Calu3 (cell line): ENCODE measurements around the gene EBF4. TPM values are rescaled to one million over a fixed set of nuclear protein-coding genes. Genes with fewer than 3 reads are reported as not detected.

ENCODE experiments used
- BruUV-seq: library from RNA; stranded (reverse); fragments of 400-500 nt; replicated peaks from 2 replicates; lab custom pipeline; 2021; lab: Mats Ljungman, UMichigan
- CTCF ChIA-PET: fragments of 300-600 bp; sonication (Branson Sonifier 250); formaldehyde crosslinking; loops from one replicate; lab custom pipeline; 2022; ENCODE audit warnings: antibody characterized with exemption; lab: Charles Lee
- DNase-seq: peaks from one replicate; pipeline ENCODE4 v3.0.0; 2022
- H3K27ac Mint-ChIP-seq: one replicate; pipeline ENCODE4 v1.8.0; 2022; ENCODE audit warnings: mixed read lengths; ENCODE audit not compliant: unreplicated experiment
- H3K27me3 Mint-ChIP-seq: one replicate; pipeline ENCODE4 v1.8.0; 2022; ENCODE audit warnings: mixed read lengths; ENCODE audit not compliant: unreplicated experiment
- H3K36me3 Mint-ChIP-seq: one replicate; pipeline ENCODE4 v1.8.0; 2022; ENCODE audit warnings: mild to moderate bottlenecking, moderate library complexity, mixed read lengths; ENCODE audit not compliant: insufficient read depth, unreplicated experiment
- H3K4me1 Mint-ChIP-seq: one replicate; pipeline ENCODE4 v1.8.0; 2022; ENCODE audit warnings: mild to moderate bottlenecking, low read depth, mixed read lengths; ENCODE audit not compliant: unreplicated experiment
- H3K4me3 Mint-ChIP-seq: one replicate; pipeline ENCODE4 v1.8.0; 2022; ENCODE audit warnings: mild to moderate bottlenecking, low read depth, moderate library complexity, mixed read lengths; ENCODE audit not compliant: unreplicated experiment
- H3K9me3 Mint-ChIP-seq: one replicate; pipeline ENCODE4 v1.8.0; 2022; ENCODE audit warnings: low read depth, mixed read lengths; ENCODE audit not compliant: unreplicated experiment
- CTCF ChIP-seq: fragments of 200-600 bp; IDR thresholded peaks from one replicate; pipeline ENCODE4 v1.8.0; 2022; ENCODE audit warnings: antibody characterized with exemption; ENCODE audit not compliant: unreplicated experiment
- intact Hi-C: fragments of 100-400 bp; cut with micrococcal nuclease; formaldehyde crosslinking; loops from one replicate; pipeline ENCODE4 v1.10.0; 2022; ENCODE audit not compliant: unreplicated experiment
- total RNA-seq: library from RNA; stranded (reverse); gene quantifications from 2 replicates; pipeline ENCODE4 v1.2.3, GENCODE V29; 2022

Gene EBF4
- total RNA-seq, 1 experiment from 2014 or later = 4.3 TPM

DNA sequence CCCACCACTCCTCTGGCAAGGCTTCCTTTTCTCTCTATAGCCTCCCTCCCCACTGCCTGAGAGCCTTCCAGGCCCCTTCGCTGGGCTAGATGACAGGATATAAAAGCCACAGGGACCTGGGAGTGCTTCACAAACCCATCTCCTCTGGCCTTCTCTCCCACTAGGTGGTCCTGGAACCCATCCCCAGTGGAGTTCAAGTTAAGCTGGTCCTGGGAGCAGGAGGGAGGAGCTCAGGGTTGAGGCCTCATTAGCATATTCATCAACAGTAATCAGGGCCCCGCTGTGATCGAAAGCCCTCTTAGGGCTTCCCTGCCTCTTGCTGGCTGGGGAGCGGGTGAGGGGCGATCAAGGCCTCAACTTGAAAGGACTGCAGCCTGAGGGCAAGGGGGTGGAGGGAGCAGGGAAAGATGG is 9.1 kb downstream of the EBF4 start:
- no peak overlapping the region for H3K4me3 Mint-ChIP-seq
- no TSS peak for BruUV-seq
- DNase-seq = no peak
- CTCF ChIA-PET = no interaction called here
- H3K27ac Mint-ChIP-seq = no peak overlapping the region
- H3K36me3 Mint-ChIP-seq = no peaks in the 10 kb centered on the region
- peaks cover 57% of the 10 kb centered on the region for H3K27me3 Mint-ChIP-seq
- intact Hi-C loops = no loop called here
- TF ChIP-seq CTCF = no peak
- H3K4me1 Mint-ChIP-seq = no peaks in the 10 kb centered on the region
- no peaks in the 10 kb centered on the region for H3K9me3 Mint-ChIP-seq

DNA sequence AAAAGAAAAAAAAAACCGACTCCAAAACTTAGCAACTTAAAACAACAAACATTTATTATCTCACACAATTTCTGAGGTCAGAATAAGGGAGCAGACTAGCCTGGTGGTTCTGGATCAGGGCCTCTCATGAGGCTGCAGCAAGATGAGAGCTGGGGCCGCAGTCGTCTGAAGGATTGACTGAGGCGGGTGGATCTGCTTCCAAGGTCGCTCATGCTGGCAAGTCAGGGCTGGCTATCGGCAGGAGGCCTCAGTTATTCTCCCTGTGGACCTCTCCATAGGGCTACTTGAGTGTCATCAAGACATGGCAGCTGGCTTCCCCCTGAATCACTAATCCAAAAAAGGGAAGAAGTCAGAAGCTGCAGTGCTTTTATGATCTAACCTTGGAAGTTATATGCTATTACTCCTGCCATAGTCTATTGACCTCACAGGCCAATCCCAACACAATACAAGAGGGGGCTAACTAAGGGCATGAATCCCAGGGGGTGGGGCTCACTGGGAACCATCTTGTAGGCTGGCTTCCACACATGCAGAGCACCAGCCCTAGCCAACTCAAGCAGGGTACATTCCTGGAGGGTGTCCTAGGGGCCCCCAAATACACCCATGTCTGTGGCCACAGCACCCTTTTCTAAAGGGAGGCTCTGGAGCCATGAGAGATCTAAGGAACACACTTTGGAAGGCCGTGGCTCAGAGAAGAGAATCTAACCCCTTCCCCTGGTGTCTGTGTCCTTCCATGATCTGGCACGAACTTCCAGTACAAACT is 11.3 kb downstream of the EBF4 start:
- no peak overlapping the region for H3K4me3 Mint-ChIP-seq
- intact Hi-C loops = no loop called here
- H3K4me1 Mint-ChIP-seq = no peaks in the 10 kb centered on the region
- H3K27me3 Mint-ChIP-seq = peaks cover 59% of the 10 kb centered on the region
- CTCF ChIA-PET = no interaction called here
- DNase-seq = no peak
- H3K36me3 Mint-ChIP-seq = no peaks in the 10 kb centered on the region
- H3K27ac Mint-ChIP-seq = no peak overlapping the region
- BruUV-seq = no TSS peak
- H3K9me3 Mint-ChIP-seq = no peaks in the 10 kb centered on the region
- no peak for TF ChIP-seq CTCF

DNA sequence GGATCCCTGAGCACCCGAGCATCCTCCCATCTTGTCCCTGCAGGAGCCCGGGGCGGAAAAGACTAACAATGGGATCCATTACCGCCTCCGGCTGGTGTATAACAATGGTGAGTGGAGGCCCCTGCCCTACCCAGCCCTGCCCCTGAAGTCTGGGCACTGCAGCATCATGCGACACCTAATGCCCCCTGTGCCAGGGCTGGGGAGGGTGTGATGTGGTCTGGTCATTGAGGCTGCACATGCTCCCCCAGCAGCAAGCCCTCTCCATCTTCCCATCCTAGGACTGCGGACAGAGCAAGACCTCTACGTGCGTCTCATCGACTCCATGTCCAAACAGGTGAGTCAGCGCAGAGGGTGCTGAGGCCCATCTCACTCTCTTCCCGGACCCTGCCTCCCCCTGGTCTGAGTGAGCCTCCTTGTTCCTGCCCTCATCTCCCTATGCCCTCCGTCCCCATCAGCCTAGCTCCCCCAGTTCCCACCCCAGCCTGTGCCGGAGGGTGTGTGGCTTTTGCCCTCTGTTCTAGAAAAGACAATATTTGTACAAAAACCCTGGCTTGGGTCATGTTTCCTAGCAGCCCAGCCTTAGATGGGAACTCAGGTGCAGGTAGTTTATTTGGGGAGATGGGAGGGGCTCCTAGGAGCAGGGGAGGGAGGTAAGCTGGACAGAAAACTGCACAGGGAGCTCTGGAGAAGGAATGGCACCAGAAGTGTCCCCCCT is 13.5 kb downstream of the EBF4 start:
- Mint-ChIP-seq H3K9me3 (no peaks in the 10 kb centered on the region), H3K4me1 (no peaks in the 10 kb centered on the region)
- TF ChIP-seq CTCF = no peak

GRCh38 chr20:2706688-2707352 is 14.2 kb downstream of the EBF4 start:
- intact Hi-C loops = no loop called here
- Mint-ChIP-seq H3K4me3 (no peak overlapping the region), H3K27ac (no peak overlapping the region), H3K4me1 (no peaks in the 10 kb centered on the region), H3K36me3 (no peaks in the 10 kb centered on the region), H3K9me3 (no peaks in the 10 kb centered on the region), H3K27me3 (peaks cover 38% of the 10 kb centered on the region)
- no peak for DNase-seq
- no peak for TF ChIP-seq CTCF
- CTCF ChIA-PET = interaction anchor here (0.5 kb wide), 1 partner anchor 272 kb away, joined by 3 read pairs; no protein-coding TSS in a partner anchor
- no TSS peak for BruUV-seq

More for the DNA sequence above, 13.5 kb downstream of the EBF4 start:
- Mint-ChIP-seq H3K4me3 (no peak overlapping the region), H3K36me3 (no peaks in the 10 kb centered on the region), H3K27ac (no peak overlapping the region), H3K27me3 (peaks cover 39% of the 10 kb centered on the region)
- intact Hi-C loops = no loop called here
- BruUV-seq = no TSS peak
- DNase-seq = no peak
- CTCF ChIA-PET = no interaction called here
